ENCODE data around the gene PTPN3. TPM values are rescaled to one million over a fixed set of nuclear protein-coding genes. Genes with fewer than 3 reads are reported as not detected.

The PTPN3 gene
- total and polyA plus RNA-seq, 2 donors from 2014 or later: 33.7 to 40.6 TPM

DNA sequence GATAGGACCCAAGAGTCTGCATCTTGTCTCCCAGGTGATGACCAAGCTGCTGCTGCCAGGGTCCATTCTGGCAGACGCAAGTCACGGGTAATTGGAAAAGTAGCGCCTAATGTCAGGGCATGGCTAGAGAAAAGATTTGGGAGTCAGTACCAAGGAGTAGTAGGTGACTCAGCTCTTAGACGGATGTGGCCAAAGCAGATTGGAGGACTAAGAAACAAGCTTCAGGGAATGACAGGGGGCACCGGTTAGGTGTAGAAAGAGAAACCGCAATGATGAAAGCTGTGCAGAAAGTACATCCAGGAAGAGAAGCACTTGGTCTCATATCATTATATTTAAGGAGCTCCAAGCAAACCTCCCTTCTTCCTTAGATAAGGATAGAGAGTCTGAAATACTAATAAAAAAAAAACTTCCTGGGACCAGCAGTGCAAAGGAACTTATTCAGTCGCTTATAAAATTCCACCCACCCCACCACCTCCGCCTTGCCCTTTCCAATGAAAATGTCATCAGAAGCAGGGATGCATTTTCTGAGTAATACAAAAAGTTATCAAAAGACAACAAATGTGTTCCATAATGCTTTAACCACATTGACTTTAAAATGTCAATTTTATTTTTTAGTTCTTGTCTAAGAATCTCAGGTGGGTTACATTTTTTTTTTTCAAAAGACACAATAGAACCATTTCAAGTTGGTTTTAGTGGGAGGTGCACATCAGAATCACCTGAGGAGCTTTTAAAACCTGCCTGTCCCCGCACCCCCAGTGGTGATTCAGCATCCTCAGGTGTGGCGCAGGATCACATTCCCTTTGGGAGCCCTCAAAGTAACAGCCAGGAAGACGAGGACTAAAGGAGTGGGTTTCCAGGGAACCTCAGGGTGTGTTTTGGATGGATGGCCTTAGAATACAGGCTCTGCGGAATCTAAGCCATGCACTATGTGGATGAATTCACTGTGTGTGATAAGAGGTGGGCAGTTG lies 31.2 kb downstream of the PTPN3 start:
- H3K36me3 ChIP-seq (ENCODE audit: control insufficient read depth in 2 of 3, insufficient read depth in 3 of 3, low read length in 3 of 3): peaks cover 0 to 6% (median 2%) of the 10 kb centered on the region in 3 donors
- H3K9ac ChIP-seq (ENCODE audit: low read length in 3 of 3): no peak overlapping the region
- DNase-seq (no peak), FAIRE-seq (no peak)
- H3K27ac ChIP-seq (ENCODE audit: low read depth in 2 of 2, low read length in 2 of 2): no peak overlapping the region
- intact Hi-C loops (cut with DNase I): no loop called here
- H3K4me1 ChIP-seq (ENCODE audit: control insufficient read depth in 2 of 3, insufficient read depth in 2 of 3, low read depth in 1 of 3, low read length in 3 of 3): peaks cover 0 to 7% (median 0%) of the 10 kb centered on the region in 3 donors
- H3K9me3 ChIP-seq (ENCODE audit: control insufficient read depth in 2 of 3, insufficient read depth in 1 of 3, low read length in 3 of 3): no peaks in the 10 kb centered on the region
- TF ChIP-seq, protein P1, sequence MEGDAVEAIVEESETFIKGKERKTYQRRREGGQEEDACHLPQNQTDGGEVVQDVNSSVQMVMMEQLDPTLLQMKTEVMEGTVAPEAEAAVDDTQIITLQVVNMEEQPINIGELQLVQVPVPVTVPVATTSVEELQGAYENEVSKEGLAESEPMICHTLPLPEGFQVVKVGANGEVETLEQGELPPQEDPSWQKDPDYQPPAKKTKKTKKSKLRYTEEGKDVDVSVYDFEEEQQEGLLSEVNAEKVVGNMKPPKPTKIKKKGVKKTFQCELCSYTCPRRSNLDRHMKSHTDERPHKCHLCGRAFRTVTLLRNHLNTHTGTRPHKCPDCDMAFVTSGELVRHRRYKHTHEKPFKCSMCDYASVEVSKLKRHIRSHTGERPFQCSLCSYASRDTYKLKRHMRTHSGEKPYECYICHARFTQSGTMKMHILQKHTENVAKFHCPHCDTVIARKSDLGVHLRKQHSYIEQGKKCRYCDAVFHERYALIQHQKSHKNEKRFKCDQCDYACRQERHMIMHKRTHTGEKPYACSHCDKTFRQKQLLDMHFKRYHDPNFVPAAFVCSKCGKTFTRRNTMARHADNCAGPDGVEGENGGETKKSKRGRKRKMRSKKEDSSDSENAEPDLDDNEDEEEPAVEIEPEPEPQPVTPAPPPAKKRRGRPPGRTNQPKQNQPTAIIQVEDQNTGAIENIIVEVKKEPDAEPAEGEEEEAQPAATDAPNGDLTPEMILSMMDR (IDR thresholded peaks at IDR 0.05; ENCODE audit: borderline replicate concordance, extremely low read depth, insufficient read depth): no peak
- no peak overlapping the region for H3K4me3 ChIP-seq (ENCODE audit: low read length in 3 of 3)
- H3K27me3 ChIP-seq (ENCODE audit: control insufficient read depth, insufficient read depth, low read length): no peaks in the 10 kb centered on the region

DNA sequence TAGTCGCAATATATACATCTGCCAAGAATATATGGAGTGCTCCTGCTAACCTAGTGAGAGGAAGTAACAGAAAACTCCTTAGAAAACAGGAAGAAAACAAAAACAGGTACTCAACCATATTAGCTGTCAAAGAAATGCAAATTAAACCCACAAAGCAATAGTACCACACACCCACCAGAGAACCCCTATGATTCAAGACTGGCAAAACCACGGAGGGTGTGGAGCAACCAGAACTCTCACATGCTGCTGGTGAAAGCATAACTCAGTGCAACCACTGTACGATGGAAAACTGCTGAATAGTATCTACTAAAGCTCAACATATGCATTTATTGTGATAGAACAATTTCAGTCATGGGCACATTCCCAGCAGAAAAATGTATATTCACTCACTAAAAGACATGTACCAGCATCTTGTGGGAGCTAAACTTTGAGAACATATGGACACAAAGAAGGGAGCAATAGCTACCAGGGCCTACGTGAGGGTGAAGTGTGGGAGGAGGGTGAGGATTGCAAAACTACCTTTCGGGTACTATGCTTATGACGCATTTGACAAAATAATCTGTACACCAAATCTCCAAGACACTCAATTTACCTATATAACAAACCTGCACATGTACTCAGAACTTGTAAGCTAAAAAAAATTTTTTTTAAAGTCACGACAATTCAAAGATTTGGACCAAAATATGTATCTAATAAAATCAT lies 34.0 kb downstream of the PTPN3 start:
- no peaks in the 10 kb centered on the region for H3K9me3 ChIP-seq (ENCODE audit: control insufficient read depth in 2 of 3, insufficient read depth in 1 of 3, low read length in 3 of 3)
- no peaks in the 10 kb centered on the region for H3K27me3 ChIP-seq (ENCODE audit: control insufficient read depth, insufficient read depth, low read length)
- DNase-seq: no peak
- TF ChIP-seq, protein P1 (IDR thresholded peaks at IDR 0.05; ENCODE audit: borderline replicate concordance, extremely low read depth, insufficient read depth): no peak
- FAIRE-seq: no peak
- intact Hi-C loops (cut with DNase I): no loop called here
- H3K9ac ChIP-seq (ENCODE audit: low read length in 3 of 3): no peak overlapping the region
- H3K27ac ChIP-seq (ENCODE audit: low read depth in 2 of 2, low read length in 2 of 2): no peak overlapping the region
- H3K36me3 ChIP-seq (ENCODE audit: control insufficient read depth in 2 of 3, insufficient read depth in 3 of 3, low read length in 3 of 3): peaks cover 0 to 6% (median 5%) of the 10 kb centered on the region in 3 donors
- no peaks in the 10 kb centered on the region for H3K4me1 ChIP-seq (ENCODE audit: control insufficient read depth in 2 of 3, insufficient read depth in 2 of 3, low read depth in 1 of 3, low read length in 3 of 3)
- no peak overlapping the region for H3K4me3 ChIP-seq (ENCODE audit: low read length in 3 of 3)

DNA sequence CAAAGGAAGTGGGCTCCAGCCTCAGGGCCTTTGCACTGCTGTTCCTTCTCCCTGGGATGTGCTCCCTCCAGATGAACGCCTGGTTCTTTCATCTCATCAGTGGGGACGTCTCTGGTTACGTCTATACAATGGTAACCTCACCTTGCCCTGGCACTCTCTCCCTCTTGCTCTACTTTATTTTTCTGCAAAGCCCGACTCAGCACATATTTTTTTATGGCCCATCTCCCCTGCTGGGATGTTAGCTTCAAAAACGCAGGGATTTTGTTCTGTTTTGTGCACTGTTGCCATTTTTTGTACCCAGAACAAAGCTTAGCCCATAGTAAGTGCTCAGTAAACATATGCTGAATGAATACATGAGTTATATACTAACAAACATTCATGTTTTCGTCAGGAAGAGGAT lies 37.5 kb downstream of the PTPN3 start:
- no peak overlapping the region for H3K27ac ChIP-seq (ENCODE audit: low read depth in 2 of 2, low read length in 2 of 2)
- no peak for FAIRE-seq
- intact Hi-C loops (cut with DNase I): no loop called here

More for the DNA sequence above, 37.5 kb downstream of the PTPN3 start:
- Histone ChIP-seq H3K27me3 (ENCODE audit: control insufficient read depth, insufficient read depth, low read length) (no peaks in the 10 kb centered on the region), H3K9ac (ENCODE audit: low read length in 3 of 3) (no peak overlapping the region), H3K36me3 (ENCODE audit: control insufficient read depth in 2 of 3, insufficient read depth in 3 of 3, low read length in 3 of 3) (peaks cover 0 to 22% (median 13%) of the 10 kb centered on the region in 3 donors), H3K4me1 (ENCODE audit: control insufficient read depth in 2 of 3, insufficient read depth in 2 of 3, low read depth in 1 of 3, low read length in 3 of 3) (no peaks in the 10 kb centered on the region), H3K9me3 (ENCODE audit: control insufficient read depth in 2 of 3, insufficient read depth in 1 of 3, low read length in 3 of 3) (no peaks in the 10 kb centered on the region), H3K4me3 (ENCODE audit: low read length in 3 of 3) (no peak overlapping the region)
- DNase-seq: no peak
- TF ChIP-seq, protein P1 (IDR thresholded peaks at IDR 0.05; ENCODE audit: borderline replicate concordance, extremely low read depth, insufficient read depth): no peak
